ENCODE data around the gene FEM1B.

FEM1B gene

DNA sequence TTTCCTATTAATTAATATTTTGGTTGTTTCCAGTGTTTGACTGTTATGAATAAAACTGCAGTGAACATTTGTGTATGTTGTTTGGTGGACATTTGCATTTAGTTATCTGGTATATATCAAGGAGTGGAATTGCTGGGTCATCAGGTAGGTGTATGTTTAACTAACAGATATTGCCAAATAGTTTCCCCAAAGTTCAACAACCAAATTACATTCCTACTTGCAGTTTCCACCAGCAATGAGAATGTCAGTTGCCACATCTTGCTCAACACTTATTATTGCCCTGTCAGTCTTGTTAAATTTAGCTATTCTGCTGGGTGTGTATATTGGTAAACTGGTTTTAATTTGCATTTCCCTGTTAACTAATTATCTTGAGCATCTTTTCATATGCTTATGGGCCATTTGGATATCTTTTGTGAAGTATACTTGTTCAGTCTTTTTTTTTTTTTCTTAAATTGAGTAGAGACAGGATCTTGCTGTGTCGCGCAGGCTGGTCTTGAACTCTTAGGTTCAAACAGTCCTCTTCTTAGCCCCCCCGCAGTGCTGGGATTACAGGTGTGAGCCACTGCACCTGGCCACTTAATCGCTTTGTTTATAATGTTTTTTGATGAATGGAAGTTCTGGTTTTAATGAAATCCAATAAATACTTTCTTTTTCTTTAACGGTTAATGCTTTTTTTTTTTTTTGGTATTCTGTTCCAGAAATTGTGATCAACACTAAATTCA is 7.9 kb downstream of the FEM1B start:
- DNase-seq (ENCODE audit: low spot score) = no peak

DNA sequence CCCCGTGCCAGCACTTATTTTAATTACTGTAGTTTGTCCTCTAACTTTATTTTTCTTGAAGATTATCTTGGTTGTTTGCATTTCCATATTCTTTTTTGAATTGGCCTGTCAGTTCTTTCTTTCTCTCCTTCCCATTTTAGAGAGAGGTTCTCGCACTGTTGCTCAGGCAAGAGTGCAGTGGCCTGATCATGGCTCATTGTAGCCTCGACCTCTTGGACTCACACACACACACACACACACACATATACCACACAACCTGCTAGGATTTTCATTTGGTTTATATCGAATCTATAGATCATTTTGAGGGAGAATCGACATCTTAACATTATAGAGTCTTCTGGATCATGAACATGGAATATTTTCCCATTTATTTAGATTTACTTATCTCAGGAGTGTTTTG is 8.7 kb downstream of the FEM1B start:
- DNase-seq (ENCODE audit: low spot score) = no peak

DNA sequence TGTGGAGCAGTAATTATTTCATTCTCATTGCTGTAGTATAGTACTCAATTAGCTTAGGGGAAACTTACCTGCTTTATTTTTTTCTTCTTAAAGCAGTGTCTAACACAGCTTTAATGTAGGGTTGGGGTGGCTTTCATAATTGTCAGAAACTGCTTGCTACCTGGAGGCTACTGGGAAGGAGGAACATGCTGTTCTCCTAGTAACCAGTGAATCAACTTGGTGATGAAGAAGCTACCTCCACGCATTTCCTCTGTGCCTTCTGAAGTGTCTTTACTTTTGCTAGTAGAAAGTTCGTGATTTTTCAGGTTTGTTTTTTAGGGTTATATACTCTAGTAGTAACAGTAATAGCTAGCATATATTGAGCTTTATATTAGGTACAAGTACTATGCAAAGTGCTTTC is 11.5 kb downstream of the FEM1B start:
- no peak for DNase-seq (ENCODE audit: low spot score)

DNA sequence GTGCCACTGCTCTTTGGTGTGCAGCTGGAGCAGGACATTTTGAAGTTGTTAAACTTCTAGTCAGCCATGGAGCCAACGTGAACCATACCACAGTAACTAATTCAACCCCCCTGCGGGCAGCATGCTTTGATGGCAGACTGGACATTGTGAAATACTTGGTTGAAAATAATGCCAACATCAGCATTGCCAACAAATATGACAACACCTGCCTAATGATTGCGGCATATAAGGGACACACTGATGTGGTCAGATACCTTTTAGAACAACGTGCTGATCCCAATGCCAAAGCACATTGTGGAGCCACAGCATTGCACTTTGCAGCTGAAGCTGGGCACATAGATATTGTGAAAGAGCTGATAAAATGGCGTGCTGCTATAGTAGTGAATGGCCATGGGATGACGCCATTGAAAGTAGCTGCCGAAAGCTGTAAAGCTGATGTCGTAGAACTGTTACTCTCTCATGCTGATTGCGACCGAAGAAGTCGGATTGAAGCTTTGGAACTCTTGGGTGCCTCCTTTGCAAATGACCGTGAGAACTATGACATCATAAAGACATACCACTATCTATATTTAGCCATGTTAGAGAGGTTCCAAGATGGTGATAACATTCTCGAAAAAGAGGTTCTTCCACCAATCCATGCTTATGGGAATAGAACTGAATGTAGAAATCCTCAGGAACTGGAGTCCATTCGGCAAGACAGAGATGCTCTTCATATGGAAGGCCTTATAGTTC is 12.2 kb downstream of the FEM1B start:
- no peak for DNase-seq (ENCODE audit: low spot score)

DNA sequence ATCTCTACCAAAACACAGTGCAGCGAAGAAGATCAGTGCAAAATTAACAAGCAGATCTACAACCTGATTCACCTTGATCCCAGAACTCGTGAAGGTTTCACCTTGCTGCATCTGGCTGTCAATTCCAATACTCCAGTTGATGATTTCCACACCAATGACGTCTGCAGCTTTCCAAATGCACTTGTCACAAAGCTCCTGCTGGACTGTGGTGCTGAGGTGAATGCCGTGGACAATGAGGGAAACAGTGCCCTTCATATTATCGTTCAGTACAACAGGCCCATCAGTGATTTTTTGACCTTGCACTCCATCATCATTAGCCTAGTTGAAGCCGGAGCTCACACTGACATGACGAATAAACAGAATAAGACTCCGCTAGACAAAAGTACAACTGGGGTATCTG is 13.2 kb downstream of the FEM1B start:
- DNase-seq (ENCODE audit: low spot score) = no peak

DNA sequence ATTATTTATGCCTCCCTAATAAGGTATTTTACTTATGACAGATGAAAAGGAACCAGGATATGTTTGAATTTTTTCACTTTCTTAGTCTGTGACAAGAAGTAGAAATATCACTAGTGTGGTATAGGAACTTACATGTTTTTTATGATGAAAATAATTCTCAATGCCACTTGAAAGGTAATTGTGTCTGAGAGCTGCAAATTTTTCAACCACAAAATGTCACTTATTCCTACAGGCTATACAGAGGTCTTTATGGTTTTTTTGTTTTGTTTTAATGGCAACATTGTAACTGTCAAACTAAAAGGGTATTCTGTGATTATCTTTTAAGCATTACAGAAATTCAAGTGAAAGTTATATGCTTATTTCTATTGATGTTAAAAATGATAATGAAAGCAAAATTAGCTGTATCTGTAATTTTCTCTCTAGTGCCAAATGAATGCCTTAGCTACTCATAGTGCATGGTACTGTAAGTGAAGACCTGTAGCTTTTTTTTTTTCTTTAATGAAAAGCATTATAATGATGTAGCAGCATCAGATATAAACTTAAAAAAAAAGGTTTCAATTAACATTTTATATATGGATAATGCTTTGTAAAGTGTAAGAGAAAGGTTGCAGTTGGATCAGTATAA is 14.7 kb downstream of the FEM1B start:
- no peak for DNase-seq (ENCODE audit: low spot score)

DNA sequence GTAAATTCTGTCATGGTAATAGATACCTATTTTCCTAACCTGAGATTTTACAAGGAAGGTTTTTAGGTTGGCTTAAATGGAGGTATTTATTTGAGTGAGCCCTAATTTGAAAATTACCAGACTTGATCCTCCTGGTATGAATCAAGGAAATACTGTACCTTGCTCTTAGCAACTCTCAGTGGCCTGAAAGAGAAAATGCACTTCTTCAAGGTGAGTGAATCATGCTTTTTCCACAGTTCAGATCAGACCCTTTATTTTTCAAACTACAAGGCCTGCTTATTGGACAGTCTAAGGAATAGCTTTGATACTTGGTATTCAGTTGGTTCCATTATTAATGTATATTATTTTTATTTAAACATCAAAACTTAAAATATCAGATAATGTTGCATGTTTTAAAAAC is 15.4 kb downstream of the FEM1B start:
- DNase-seq (ENCODE audit: low spot score) = no peak

DNA sequence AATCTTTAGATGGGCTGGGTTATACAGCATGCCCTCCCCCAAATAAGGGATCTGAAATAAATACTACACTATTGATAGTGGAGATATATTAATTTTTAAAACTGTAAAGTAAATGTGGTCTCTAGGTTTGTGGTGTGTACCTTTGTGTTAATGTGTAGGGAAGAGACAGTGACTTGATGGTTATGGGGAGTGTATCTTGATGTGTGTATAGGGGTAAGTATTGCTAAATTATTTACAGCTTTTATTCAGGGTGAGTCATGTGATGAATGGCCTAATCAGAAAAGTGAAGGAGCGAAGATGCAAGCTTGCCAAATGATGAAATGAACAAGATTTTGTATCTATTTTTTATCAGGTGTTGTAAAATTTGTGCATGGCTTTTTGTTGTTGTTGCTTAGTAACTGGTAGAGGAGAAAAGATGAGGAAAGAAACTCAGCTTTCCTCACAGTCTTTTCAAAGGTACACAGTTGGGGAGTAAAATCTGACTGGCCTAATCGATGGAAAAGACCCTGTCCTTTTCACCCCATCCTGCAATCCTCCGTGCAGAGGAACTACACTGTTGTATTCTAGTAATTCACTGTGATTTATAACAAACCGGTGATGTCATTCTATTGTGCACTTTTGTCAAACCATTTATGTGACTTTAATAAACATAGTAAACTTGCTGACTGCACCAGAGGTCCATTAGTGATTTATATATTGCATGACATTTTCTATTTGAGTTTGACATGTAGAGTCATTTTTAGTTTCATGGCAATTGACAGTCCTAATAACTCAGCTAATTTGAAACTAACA is 17.7 kb downstream of the FEM1B start:
- no peak for DNase-seq (ENCODE audit: low spot score)

DNA sequence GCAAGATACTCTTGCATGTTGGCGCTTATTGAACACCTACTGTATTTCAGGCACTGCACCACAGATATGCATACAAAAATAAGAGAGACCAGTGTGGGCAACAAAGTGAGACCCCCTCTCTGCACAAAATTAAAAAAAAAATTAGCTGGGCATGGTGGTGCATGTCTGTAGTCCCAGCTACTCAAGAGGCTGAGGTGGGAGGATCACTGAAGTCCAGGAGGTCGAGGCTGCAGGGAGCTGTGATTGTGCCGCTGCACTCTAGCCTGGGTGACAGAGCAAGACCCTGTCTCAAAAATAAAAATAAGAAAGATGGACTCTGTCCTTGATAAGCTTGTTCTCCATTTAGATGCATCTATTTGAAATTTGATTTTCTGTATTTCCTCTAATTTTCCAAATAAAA is 20.8 kb downstream of the FEM1B start:
- DNase-seq (ENCODE audit: low spot score) = no peak

DNA sequence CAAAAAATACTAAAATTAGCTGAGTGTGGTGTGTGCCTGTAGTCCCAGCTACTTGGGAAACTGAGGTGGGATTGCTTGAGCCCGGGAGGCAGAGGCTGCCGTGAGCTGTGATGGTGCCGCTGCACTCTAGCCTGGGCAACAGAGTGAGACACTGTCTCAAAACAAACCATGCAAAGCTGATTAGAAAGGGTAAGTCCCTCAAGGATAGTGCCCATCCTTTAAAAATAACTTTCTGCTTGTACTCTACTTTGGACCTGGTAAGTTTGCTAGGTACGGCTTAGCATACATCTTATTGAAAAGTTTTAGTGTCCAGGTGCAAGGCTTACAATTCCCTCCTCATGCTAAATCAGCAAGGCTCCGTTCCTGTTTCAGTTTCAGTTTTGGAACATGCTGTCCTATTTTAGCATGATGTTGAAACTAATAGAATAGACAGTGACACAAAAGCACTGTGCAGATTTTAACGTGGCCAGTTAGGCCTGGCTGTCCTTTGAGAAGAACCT is 21.4 kb downstream of the FEM1B start:
- peak; percentile 48 for DNase-seq (ENCODE audit: low spot score)

DNA sequence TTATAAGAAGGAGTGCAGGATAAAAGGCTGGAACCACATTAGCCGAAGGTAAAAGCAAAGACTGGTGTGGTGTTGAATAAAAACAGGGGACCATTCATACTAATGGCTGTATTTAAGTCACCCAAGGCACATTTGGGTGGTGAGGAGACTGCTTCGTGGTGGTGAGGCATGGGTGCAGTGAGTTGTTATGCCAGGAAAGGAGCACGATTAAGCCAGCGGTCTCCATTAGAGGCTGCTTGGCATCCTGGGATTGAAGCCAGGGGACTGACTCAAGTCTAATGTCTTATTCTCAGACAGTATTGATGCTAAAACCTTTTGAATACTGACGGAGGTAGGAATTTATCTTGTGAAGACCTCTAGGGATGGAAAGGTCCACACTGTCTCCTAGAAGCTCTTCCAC is 21.9 kb downstream of the FEM1B start:
- no peak for DNase-seq (ENCODE audit: low spot score)

DNA sequence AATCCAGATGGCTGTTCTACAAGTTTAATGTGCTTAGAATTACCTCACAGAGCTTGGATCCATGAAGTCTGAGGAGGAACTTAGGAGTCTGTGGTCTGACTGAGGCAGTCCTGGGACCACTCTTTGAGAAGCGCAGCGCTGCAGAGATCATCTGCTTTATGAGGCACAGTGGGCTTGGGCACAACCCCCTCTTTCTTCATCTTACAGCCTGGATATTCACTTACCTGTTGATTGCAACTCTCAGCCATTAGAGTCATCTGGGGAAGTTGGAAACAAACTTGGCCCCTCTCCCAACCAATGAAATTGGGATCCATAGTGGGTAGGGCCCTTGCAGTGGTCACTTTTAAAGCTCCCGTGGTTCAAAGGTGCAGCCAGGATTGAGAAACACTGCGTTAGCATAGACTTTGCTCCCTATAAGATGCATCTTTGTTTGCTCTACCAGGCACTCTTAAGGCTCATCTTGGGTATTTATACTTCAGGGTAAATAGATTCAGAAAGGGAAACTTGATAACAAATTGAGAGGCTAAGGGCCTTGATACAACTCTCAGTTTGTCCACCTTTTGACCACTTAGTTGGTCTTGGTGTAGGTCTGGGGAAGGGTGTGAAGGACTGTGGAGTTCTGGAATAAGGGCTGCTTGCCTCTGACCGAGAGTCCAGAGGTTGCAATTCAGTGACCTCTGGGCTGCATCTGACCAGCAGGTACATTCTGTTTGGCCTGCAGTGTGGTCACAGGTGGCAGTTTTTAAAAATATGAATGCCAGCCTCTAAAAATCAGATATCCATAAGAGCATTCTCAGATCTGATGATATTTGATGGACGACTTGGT is 22.8 kb downstream of the FEM1B start:
- no peak for DNase-seq (ENCODE audit: low spot score)

DNA sequence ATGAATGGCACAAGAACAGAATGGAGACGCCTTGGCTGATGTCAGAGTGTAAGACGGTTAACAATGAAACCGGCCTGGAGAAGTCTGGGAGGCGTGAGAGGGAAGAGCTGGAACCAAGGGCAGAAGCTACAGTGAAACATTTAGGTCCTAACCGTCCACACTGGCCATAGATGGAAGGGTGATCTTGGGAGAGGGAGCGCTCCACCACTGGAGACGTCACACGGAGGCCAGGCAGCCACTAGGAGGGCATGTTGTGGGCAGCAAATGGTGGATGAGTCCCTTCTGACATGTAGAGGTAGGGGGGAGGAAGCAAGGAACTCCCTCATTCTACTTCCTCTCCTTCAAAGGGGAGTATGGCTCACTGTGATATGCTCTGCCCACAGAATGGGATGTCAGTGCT is 23.8 kb downstream of the FEM1B start:
- no peak for DNase-seq (ENCODE audit: low spot score)

DNA sequence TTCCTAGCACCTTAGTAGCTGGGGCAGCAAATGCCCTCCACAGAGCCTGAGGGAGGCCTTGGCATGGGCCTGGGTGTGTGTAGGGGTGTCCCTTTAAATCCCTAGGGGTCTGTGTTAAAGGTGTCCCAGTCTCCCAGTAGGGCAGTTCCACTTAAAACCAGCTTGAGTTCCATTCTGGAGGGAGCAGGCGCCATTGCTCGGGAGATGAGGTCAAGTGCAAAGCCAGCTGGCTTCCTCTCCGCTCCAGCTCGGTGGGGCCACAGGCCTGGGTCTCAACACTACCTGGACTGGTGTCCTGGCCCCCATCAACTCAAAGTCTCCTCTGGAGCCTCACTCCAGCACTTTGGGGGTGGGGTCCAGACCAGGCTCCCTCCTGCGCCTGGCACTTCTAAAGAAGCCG is 25.2 kb downstream of the FEM1B start:
- no peak for DNase-seq (ENCODE audit: low spot score)

DNA sequence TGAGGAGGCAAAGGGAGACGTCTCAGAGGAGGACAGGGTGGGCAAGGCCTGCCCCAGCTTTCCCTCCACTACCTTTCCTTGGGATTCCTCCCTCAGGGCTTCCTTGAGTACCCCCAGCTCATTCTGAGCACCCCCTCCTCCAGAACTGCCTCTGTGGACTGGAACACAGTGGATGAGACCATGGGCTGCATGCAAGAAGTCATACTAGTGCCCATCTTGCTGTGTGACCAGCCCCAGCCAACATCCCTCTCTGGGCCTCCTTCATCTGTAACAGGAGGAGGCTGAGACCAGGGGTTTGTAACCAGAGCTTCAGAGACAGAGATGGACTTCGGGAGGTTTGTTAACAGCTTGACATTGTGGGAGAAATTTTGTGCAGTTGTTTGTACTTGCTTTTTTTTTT is 25.6 kb downstream of the FEM1B start:
- no peak for DNase-seq (ENCODE audit: low spot score)

DNA sequence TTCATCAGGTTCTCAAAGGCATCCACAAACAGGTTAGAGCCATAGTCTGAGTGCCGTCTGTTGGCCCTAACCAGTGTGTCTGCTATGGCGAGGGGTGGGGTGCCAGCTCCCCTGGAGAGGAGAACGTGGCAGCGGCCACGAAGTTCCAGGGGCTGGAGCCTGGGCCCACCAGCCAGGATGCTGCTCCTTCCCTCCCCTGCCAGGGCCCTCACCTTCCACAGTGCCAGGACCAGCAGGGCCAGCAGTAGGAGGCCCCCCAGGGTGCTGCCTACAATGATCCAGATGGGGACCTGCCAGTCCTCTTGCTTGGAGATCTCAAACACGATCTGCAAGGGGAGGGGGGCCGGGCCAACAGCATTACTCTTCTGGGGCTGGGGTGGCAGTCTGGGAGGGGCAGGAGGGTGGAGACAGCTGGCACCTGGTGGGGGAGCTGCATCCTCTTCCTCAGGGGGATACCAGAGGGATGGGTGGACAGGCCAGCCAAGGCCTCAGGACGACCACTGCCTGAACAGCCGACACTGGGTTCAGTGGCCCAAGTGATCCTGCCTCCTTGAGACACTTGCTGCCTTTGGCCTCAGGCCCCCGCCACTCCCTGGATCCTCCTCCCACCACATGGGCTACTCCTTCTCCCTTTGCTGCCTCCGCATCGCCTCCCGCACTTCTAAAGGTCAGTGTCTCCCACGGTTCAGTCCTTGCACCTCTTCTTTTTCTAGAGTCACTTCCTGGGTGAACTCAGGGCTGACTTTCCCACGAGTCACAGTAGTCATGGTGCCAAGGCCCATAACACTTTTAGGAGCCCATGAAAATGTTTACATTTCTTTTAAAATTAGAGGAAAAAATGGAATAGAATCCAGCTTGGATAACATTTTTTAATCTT is 26.3 kb downstream of the FEM1B start:
- DNase-seq (ENCODE audit: low spot score) = no peak

DNA sequence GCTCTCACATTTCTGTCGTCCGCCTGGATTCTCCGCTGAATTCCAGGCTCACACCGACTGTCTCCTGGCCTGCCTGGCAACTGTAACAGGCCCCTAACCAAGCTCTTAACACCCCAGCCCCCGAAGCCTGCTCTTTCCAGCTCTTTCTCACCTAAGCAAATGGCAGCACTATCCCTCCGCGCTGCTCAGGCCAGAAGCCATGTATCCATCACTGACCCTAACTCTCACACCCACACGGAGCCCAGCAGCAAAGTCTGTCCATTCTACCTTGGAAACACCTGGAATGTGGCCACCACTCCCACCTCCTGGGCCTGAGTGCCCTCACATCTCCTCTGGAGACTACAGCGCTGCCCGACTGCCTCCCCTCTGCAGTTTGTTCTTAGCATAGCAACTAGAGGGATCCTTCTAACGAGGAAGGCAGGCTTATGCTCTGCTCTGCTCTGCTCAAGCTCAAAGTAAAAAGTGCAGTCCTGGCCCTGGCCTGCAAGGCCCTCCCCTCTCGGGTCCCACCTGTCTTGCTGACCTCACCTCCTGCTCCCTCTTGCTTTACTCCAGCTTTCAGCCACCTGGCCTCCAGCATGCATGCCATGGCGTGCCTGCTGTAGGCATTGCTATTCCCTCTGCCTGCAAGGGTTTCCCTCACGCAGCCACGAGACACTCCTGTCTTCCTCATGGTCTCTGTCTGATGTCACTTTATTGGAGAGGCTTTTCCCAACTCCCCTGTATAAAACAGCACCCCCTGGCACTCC is 27.2 kb downstream of the FEM1B start:
- no peak for DNase-seq (ENCODE audit: low spot score)

DNA sequence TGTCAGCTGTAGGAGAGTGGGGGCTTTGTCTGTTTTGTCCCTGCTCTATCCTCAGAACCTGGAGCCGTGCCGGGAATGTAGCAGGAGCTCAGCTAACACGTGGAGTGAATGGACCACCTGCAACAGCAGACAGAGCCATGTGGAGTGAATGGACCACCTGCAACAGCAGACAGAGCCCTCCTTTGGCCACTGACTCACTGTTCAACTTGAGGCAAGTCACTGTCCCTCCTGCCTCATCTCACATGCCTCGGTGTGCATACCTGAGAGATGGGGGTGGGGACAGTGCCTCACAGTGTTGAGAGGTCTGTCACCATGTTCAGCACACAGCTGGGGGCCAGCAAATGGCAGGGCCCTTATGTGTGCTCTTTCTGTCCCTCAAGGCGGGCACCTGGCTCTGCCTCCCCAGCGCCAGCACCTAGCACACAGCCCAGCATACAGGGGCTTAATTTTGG is 27.9 kb downstream of the FEM1B start:
- DNase-seq (ENCODE audit: low spot score) = no peak

DNA sequence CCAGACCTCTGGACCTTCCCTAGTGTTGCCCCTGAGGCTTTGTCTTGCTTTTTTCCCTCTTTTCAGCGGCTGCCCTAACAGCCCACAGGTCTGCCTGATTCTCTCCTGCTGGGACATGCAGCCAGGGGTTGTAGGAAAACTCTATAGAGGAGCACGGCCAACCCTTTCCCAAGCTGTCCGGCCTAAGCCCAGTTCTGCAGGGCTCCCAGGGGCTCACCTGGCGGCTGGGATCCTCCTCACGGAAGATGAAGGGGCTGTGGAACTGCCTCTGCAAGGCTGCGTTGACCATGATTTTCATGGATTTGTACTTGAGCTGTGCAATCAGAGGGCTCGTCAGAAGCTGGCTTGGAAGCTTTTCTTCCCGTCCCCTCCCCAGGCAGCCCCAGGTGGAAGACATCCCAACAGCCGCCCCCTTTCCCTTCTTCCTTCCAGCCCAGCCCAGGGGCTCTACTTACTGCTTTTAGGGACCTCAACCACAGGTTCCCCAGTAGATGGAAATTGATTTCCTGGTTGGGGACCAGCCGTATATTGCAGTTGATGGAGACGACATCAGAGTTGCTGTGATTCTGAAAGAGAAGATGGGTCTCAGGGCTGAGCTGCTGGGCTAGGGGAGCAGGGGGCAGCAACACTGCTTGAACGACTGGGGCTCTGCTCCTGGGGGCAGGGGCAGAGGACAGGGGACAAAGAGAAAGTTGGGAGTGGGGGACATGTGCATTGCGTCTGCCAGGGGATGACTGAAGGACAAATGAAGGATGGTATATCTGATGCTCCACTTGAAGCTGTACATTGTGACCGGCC is 29.8 kb downstream of the FEM1B start:
- no peak for DNase-seq (ENCODE audit: low spot score)
